HepG2 (cell line): ENCODE results near the gene YY1. TPM values are rescaled to one million over a fixed set of nuclear protein-coding genes. Genes with fewer than 3 reads are reported as not detected.

Experiments used
- CEBPB ChIP-seq: IDR thresholded peaks from 2 replicates; pipeline ENCODE4 v1.6.1; 2011; ENCODE audit warnings: low read depth, low read length, improper control_type of control experiment, borderline replicate concordance
- CEBPZ ChIP-seq: IDR thresholded peaks from 2 replicates; pipeline ENCODE4 v1.6.1; 2012; ENCODE audit warnings: low read length, improper control_type of control experiment
- NCOR1 ChIP-seq: fragments of 200-600 bp; sonication (generic); IDR thresholded peaks from 2 replicates; pipeline ENCODE4 v1.7.0; 2017; ENCODE audit warnings: antibody characterized with exemption, low read length, borderline replicate concordance
- ZHX1 ChIP-seq: sonication (generic); formaldehyde crosslinking; IDR thresholded peaks from 2 replicates; pipeline ENCODE4 v1.8.1; 2022; ENCODE audit warnings: low read depth, mild to moderate bottlenecking, missing genetic modification reagents
- ZNF605 ChIP-seq: sonication (generic); formaldehyde crosslinking; IDR thresholded peaks from 2 replicates; pipeline ENCODE4 v1.8.0; 2022; ENCODE audit warnings: mild to moderate bottlenecking, missing genetic modification reagents
- polyA plus RNA-seq, 8 experiments: library from polyadenylated mRNA; depleted of rRNA in 3 of 8; stranded (reverse) in 7 of 8; unstranded in 1 of 8; fragments of >200 nt; fragmentation: Illumina TruSeq in 4 of 8; extraction: Trizol in 4 of 8; gene quantifications; 2 replicates each; pipeline versions ENCODE4 v1.2.1 to v1.2.3, GENCODE V29; 2011 to 2016; ENCODE audit warnings: low read depth in 4 of 8, missing spikeins in 1 of 8, mixed read lengths in 1 of 8; ENCODE audit not compliant: insufficient read depth in 1 of 8
- total RNA-seq, 5 experiments: library from RNA; depleted of rRNA; stranded (reverse); fragments of >200 nt; fragmentation: Illumina TruSeq; extraction: Trizol; gene quantifications; 2 replicates each; pipeline ENCODE4 v1.2.3, GENCODE V29; 2016; ENCODE audit warnings: low read depth in 1 of 5
- TF ChIP-seq, protein P1 (sequence below): sonication (generic); formaldehyde crosslinking; IDR thresholded peaks from 2 replicates; pipeline ENCODE4 v1.4.0; 2020; ENCODE audit warnings: missing genetic modification reagents

The YY1 gene
- total and polyA plus RNA-seq, 2 of the 13 experiments (the other 11 are each of a cell fraction or from before 2014, with no cell fraction given), result 29.4 to 68.1 TPM

DNA sequence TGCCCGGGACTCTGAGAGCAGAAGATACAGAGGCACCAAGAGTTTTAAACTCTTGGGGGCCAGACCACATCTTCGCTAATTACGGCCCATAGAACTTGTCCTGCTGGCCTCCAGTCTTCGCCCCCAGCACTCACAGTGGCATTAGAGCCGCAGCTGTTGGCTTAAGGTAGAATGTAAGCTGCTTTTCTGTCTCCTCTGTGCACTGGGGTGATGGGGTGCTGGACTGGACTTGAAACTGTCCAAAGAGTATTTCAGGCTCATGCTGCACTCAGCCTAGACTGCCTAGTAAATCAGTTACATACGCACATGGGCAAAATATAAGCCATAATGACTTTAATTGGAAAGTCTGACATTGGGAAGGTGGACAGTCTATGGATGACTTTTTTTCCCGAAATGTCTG is 29.0 kb downstream of the YY1 start (continued):
- TF ChIP-seq ZHX1 (CRISPR knock-in tag) (no peak), NCOR1 (0 out of 2 replicates have a peak, but pooled peaks have one; percentile 24), CEBPZ (no peak), ZNF605 (CRISPR knock-in tag) (no peak), CEBPB (no peak)
- TF ChIP-seq, protein P1, sequence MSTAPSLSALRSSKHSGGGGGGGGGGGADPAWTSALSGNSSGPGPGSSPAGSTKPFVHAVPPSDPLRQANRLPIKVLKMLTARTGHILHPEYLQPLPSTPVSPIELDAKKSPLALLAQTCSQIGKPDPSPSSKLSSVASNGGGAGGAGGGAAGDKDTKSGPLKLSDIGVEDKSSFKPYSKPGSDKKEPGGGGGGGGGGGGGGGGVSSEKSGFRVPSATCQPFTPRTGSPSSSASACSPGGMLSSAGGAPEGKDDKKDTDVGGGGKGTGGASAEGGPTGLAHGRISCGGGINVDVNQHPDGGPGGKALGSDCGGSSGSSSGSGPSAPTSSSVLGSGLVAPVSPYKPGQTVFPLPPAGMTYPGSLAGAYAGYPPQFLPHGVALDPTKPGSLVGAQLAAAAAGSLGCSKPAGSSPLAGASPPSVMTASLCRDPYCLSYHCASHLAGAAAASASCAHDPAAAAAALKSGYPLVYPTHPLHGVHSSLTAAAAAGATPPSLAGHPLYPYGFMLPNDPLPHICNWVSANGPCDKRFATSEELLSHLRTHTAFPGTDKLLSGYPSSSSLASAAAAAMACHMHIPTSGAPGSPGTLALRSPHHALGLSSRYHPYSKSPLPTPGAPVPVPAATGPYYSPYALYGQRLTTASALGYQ (CRISPR knock-in tag), result no peak
